Measurements from ENCODE around the gene CHD5.

DNA sequence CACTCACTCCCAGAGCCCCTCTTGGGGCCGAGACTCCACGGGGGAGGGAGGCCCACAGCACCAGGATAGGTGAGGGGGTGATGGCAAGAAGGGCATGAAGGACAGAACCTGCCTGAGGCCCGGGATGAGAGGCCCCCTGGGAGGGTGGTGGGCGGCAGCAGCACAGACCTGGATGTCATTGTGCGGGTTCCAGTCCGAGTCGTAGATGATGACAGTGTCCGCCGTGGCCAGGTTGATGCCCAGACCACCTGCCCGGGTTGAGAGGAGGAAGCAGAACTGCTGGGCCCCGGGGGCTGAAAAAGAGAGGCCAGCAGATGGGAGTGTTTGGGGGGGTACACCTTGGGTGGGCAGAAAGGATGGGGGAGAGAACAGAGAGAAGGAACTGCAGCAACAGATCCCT lies 50.1 kb downstream of the CHD5 start:
- TF ChIP-seq EZH2 (IDR thresholded peaks at IDR 0.05) = no peak
- TF ChIP-seq POLR2AphosphoS5 (IDR thresholded peaks at IDR 0.05; ENCODE audit: borderline replicate concordance, low read depth, low read length) = no peak
